Gastrocnemius medialis (tissue), 4 donors: ENCODE results near the gene FRMD4B.

Source experiments
- CTCF ChIP-seq, 5 experiments: fragments of 450-650 bp in 3 of 5; fragments of 200-600 bp in 2 of 5; sonication (generic) in 2 of 5; IDR thresholded peaks in 4 of 5; conservative IDR thresholded peaks in 1 of 5; 1 replicate in 4 of 5; 2 replicates in 1 of 5; pipeline ENCODE4 v1.5.1; 2016 to 2019; ENCODE audit warnings: antibody characterized with exemption in 5 of 5, mild to moderate bottlenecking in 3 of 5, moderate library complexity in 3 of 5
- POLR2A ChIP-seq, 2 donors: fragments of 450-650 bp; IDR thresholded peaks; one replicate each; pipeline ENCODE4 v1.6.1; 2017; ENCODE audit warnings: antibody characterized with exemption in 2 of 2, mild to moderate bottlenecking in 2 of 2, moderate library complexity in 2 of 2

- TF ChIP-seq CTCF (IDR thresholded peaks at IDR 0.05 in 4 of 5, conservative IDR thresholded peaks at IDR 0.05 in 1 of 5), result no peak
- no peak for TF ChIP-seq POLR2A (IDR thresholded peaks at IDR 0.05)
Observed at GRCh38 chr3:69137005-69137404, 248.9 kb downstream of the FRMD4B start.
